Measurements from ENCODE around the gene PNMA8B.

GRCh38 chr19:46524308-46524707 is 28.6 kb upstream of the PNMA8B start:
- TF ChIP-seq POLR2A (IDR thresholded peaks at IDR 0.05) (no peak), CTCF (IDR thresholded peaks at IDR 0.05) (no peak), POLR2AphosphoS5 (IDR thresholded peaks at IDR 0.05) (no peak)
